ENCODE results near the gene PTPRN2. TPM values are rescaled to one million over a fixed set of nuclear protein-coding genes. Genes with fewer than 3 reads are reported as not detected.
A peak's percentile ranks its signal among the peaks of the same experiment; 100 is the strongest.

PTPRN2 gene
- total and polyA plus RNA-seq, 2 of the 8 experiments (the other 6 are each of a cell fraction or from before 2014, with no cell fraction given): 2.6 to 4.5 TPM

DNA sequence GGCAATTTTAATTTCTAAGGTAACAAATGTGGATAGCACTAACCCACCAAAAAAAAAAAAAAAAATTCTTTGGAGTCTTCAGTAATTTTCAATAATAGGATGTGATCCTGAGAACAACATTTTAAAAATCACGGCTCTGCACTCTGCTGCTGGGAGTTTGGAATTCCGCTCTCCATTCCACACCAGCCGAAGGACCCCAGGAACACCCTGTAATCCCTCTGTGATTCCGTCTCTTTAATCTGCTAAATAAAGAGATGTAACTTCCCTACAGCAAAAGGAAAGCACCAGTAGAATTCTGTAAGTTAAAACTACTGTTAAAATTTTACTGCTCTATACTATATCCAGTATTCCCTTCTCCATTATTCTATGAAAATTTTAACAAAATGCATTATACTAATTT, 284.5 kb downstream of the PTPRN2 start:
- Histone ChIP-seq H3K79me1 (ENCODE audit: low read depth, low read length) (no peaks in the 10 kb centered on the region), H3K9ac (replicated peaks in 1 of 4; ENCODE audit: extremely low read depth in 1 of 4, low read depth in 3 of 4, low read length in 3 of 4) (no peak overlapping the region), H4K8ac (ENCODE audit: extremely low read depth, insufficient read depth, low read length) (no peak overlapping the region), H2BK12ac (ENCODE audit: low read depth, low read length) (no peak overlapping the region), H3K27ac (ENCODE audit: low read depth, low read length) (no peak overlapping the region), H3K9me3 (ENCODE audit: insufficient read depth in 2 of 2, low read depth in 1 of 2, low read length in 1 of 2) (peaks cover 21 to 33% of the 10 kb centered on the region in 2 experiments), H4K5ac (ENCODE audit: insufficient read length, low read depth, low read length) (no peak overlapping the region), H4K91ac (replicated peaks; ENCODE audit: insufficient read length, low read length) (no peak overlapping the region), H3K14ac (ENCODE audit: insufficient read length) (no peak overlapping the region), H2AK5ac (ENCODE audit: low read depth, low read length) (no peak overlapping the region), H3K23ac (ENCODE audit: insufficient read length) (no peak overlapping the region), H2BK120ac (replicated peaks; ENCODE audit: low read depth, low read length) (no peak overlapping the region), H3K56ac (replicated peaks; ENCODE audit: insufficient read length, low read depth, low read length) (no peak overlapping the region), H3K36me3 (ENCODE audit: control insufficient read depth in 2 of 4, insufficient read depth in 4 of 4, low read length in 3 of 4) (peaks cover 0 to 2% (median 0%) of the 10 kb centered on the region in 4 experiments; a peak in 1 of 8 replicates), H3K79me2 (ENCODE audit: control insufficient read depth in 1 of 2, insufficient read depth in 2 of 2, low read length in 2 of 2) (no peaks in the 10 kb centered on the region), H3K23me2 (ENCODE audit: low read depth, low read length) (peaks cover 3% of the 10 kb centered on the region; the same call in 1 of the 2 replicates), H3K4me3 (ENCODE audit: extremely low read depth in 1 of 4, insufficient read depth in 2 of 4, low read depth in 3 of 4, low read length in 4 of 4) (no peak overlapping the region), H3K18ac (ENCODE audit: extremely low read depth, low read length) (no peak overlapping the region), H3K4ac (replicated peaks; ENCODE audit: insufficient read length, low read depth, low read length) (no peak overlapping the region), H2AFZ (ENCODE audit: low read length) (no peak overlapping the region), H2BK20ac (ENCODE audit: low read length) (no peak overlapping the region), H4K20me1 (replicated peaks in 1 of 2; ENCODE audit: control insufficient read depth in 1 of 2, insufficient read depth in 2 of 2, low read length in 2 of 2) (no peaks in the 10 kb centered on the region), H3K27me3 (replicated peaks in 1 of 4; ENCODE audit: control insufficient read depth in 3 of 4, extremely low read depth in 1 of 4, insufficient read depth in 3 of 4, low read length in 3 of 4) (no peaks in the 10 kb centered on the region), H2BK5ac (ENCODE audit: low read depth, low read length) (no peak overlapping the region), H3K4me1 (replicated peaks in 1 of 4; ENCODE audit: control insufficient read depth in 3 of 4, insufficient read depth in 4 of 4, low read length in 3 of 4) (peaks cover 1 to 11% (median 8%) of the 10 kb centered on the region in 4 experiments; a peak in 4 of 7 replicates), H2BK15ac (ENCODE audit: low read length) (no peak overlapping the region), H3K4me2 (ENCODE audit: insufficient read depth in 1 of 2, low read depth in 2 of 2, low read length in 2 of 2) (no peak overlapping the region)
- 74% methylated on average over 4 of the region's 4 CpGs; no CpG with 5 or more reads in 1 of the 2 experiments for WGBS, 2 experiments (ENCODE audit: extremely low coverage in 1 of 2, insufficient coverage in 1 of 2, insufficient read length in 1 of 2, insufficient replicate concordance in 2 of 2, low coverage in 1 of 2, low lambda C conversion rate in 2 of 2, missing lambda C conversion rate in 1 of 2)
- no peak for FAIRE-seq
- POLR2A ChIA-PET (ENCODE audit: partially characterized antibody): no interaction called here
- CTCF ChIA-PET (ENCODE audit: partially characterized antibody): interaction anchor here (0.6 kb wide), 1 partner anchor 235 kb away, joined by 3 read pairs; no protein-coding TSS in a partner anchor
- TF ChIP-seq TCF12 (IDR thresholded peaks at IDR 0.05; ENCODE audit: low read depth, low read length) (no peak), KDM1A (IDR thresholded peaks at IDR 0.05; ENCODE audit: borderline replicate concordance, low read length) (no peak)
- peak in 1 of 2 experiments; percentile 29 for DNase-seq (ENCODE audit: low read depth in 1 of 2, low spot score in 2 of 2)

All from H1 (cell line).